Omental fat pad (tissue), 4 donors: Measurements from ENCODE around the gene NCAPD3. TPM values are rescaled to one million over a fixed set of nuclear protein-coding genes. Genes with fewer than 3 reads are reported as not detected.
"Not testable (repeated sequence)": the region's sequence is repeated elsewhere in the genome, so short reads cannot be mapped to it uniquely, and the experiment has no call there.

Experiments
- ATAC-seq: fragments of 150-250 bp; one replicate; pipeline ENCODE4 v1.9.1; 2016; ENCODE audit warnings: mild to moderate bottlenecking, moderate library complexity; ENCODE audit not compliant: low FRiP score
- DNase-seq: peaks from one replicate; pipeline ENCODE4 v3.0.0-alpha.2; 2019; ENCODE audit warnings: low spot score
- CTCF ChIP-seq, 3 donors: fragments of 450-650 bp; IDR thresholded peaks; one replicate each; pipeline ENCODE4 v1.5.1; 2016 to 2017; ENCODE audit warnings: antibody characterized with exemption in 3 of 3, mild to moderate bottlenecking in 3 of 3, moderate library complexity in 2 of 3
- total RNA-seq, 4 donors: library from RNA; depleted of rRNA; stranded (reverse); fragments of >200 nt; gene quantifications; one replicate each; pipeline ENCODE4 v1.1.0, GENCODE V29; 2016

NCAPD3 gene
- total RNA-seq, 4 donors from 2014 or later: 10.4 to 14.3 (median 11.2) TPM

- no peak for ATAC-seq
- DNase-seq: no peak
- TF ChIP-seq CTCF (IDR thresholded peaks at IDR 0.05): no peak
Measured at GRCh38 chr11:134206185-134206584, 17.6 kb downstream of the NCAPD3 start.

GRCh38 chr11:134205729-134206128, 18.0 kb downstream of the NCAPD3 start:
- no peak for TF ChIP-seq CTCF (IDR thresholded peaks at IDR 0.05)
- ATAC-seq: no peak
- no peak for DNase-seq

GRCh38 chr11:134202661-134203060, 21.1 kb downstream of the NCAPD3 start:
- TF ChIP-seq CTCF (IDR thresholded peaks at IDR 0.05): no peak
- no peak for ATAC-seq
- no peak for DNase-seq

- TF ChIP-seq CTCF (IDR thresholded peaks at IDR 0.05): no peak
- ATAC-seq (no peak), DNase-seq (no peak)
Measured at GRCh38 chr11:134200688-134201087, 23.1 kb downstream of the NCAPD3 start.

- DNase-seq: no peak
- ATAC-seq: no peak
- no peak for TF ChIP-seq CTCF (IDR thresholded peaks at IDR 0.05)
Measured at GRCh38 chr11:134199531-134199930, 24.2 kb downstream of the NCAPD3 start.

- no peak for ATAC-seq
- no peak for TF ChIP-seq CTCF (IDR thresholded peaks at IDR 0.05)
Measured at GRCh38 chr11:134196756-134197155, 27.0 kb downstream of the NCAPD3 start.

GRCh38 chr11:134188092-134188491, 35.7 kb downstream of the NCAPD3 start:
- not testable (repeated sequence) for DNase-seq, ATAC-seq

More at GRCh38 chr11:134196756-134197155, 27.0 kb downstream of the NCAPD3 start:
- DNase-seq: no peak

GRCh38 chr11:134181707-134182106, 42.1 kb downstream of the NCAPD3 start:
- DNase-seq (no peak), ATAC-seq (no peak)
- TF ChIP-seq CTCF (IDR thresholded peaks at IDR 0.05): no peak
